GM19395 (cell line): ENCODE measurements around the gene MKRN3.
"Not testable (repeated sequence)": the region's sequence is repeated elsewhere in the genome, so short reads cannot be mapped to it uniquely, and the experiment has no call there.

Source experiments
- ATAC-seq: cut with Tn5 transposase; IDR thresholded peaks from one replicate; pipeline ENCODE4 v1.9.1; 2021; ENCODE audit warnings: mild to moderate bottlenecking, moderate library complexity; ENCODE audit not compliant: unreplicated experiment

The MKRN3 gene

DNA sequence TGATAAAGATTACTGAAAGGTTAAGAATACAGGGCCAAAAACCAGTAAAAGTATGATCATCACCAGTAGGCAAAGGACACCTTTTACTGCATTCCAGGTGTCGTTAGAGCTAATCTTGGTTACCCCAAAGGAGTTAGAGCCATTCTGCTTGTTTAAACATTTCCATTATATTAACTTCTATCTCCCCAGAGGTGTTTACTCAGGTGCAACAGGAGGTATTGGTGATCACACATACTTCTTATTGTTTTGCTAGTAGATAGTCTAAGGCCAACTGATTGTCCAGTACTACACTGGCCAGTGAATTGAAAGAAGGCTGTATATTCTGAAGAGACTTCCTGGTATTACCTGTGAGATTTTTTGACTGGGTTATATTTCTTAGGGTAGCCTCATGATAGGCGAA lies 22.8 kb downstream of the MKRN3 start:
- ATAC-seq: no peak

DNA sequence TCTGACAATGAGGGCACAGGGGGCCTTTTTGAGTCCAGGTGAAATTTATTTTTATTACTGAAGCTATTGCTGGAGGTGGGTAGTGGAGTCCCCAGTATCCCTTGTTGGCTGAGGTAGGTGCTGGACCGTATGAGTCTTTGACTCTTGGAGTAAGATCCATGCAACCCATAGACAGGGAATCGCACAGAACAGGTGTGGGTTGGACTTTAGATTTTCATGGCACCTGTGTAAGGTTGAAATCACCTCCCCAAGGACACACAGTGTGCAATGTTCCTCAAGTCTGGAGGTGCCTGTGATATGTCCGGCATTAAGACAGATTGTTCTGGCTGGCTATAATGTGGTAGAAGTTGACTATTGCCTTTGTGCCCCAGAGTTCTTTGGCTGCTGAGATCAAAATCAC lies 23.5 kb downstream of the MKRN3 start:
- ATAC-seq: no peak

GRCh38 chr15:23594252-23594770 lies 28.8 kb downstream of the MKRN3 start:
- ATAC-seq: no peak

- no peak for ATAC-seq
Measured at GRCh38 chr15:23595368-23595767, 29.9 kb downstream of the MKRN3 start.

GRCh38 chr15:23596736-23597135 lies 31.3 kb downstream of the MKRN3 start:
- ATAC-seq: no peak

DNA sequence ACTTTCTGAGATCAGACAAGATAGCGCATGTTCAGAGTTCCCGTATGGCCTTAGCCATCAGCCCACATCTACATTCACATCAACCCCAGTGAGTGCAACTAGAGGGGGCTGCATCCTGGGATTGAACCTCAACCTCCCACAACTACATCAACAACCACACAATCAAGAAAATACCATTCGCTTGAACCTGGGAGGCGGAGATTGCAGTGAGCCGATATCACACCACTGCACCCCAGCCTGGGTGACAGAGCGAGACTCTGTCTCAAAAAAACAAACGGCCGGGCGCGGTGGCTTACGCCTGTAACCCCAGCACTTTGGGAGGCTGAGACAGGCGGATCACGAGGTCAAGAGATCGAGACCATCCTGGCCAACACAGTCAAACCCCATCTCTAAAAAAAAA lies 31.8 kb downstream of the MKRN3 start:
- not testable (repeated sequence) for ATAC-seq

- ATAC-seq: no peak
Measured at GRCh38 chr15:23599053-23599452, 33.6 kb downstream of the MKRN3 start.

DNA sequence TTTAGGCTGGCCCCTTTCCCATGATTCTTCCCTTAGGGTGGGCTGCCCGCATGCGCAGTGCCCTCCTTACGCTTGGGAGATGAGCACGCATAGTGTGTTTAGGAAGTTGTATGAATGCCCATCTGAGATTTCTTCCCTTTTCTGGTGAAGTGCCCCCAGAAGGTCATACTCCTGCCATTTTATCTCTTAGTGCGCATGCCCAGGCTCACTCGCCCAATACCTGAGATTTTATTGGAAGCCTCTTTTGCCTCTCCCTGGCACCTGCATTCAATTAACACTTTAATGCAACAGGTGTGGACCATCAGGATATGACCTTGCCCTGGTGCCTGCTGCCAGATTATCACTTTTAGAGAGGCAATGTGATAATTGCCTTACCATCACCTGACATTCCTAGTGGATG lies 36.6 kb downstream of the MKRN3 start:
- no peak for ATAC-seq

DNA sequence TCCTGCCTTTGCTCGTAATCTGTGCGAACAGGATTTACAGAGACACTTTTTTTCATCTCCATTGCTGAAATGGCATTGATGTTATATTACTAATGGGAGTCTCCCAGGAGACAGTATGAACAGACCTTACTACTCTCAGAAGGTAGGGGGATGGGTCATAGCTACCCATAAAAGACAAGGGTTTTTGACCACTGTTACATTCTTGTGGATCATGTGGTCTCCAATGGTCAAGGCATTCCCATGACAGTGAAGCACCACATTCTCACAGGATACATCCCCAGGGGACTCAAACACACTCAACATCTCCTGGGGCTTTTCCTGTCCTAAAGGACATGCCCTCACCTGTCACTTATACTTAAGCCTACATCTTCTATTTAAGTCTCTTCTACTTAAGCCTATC lies 40.8 kb downstream of the MKRN3 start:
- no peak for ATAC-seq

GRCh38 chr15:23616536-23616935 lies 51.1 kb downstream of the MKRN3 start:
- no peak for ATAC-seq
